ENCODE data around the gene PIGM.

The PIGM gene

DNA sequence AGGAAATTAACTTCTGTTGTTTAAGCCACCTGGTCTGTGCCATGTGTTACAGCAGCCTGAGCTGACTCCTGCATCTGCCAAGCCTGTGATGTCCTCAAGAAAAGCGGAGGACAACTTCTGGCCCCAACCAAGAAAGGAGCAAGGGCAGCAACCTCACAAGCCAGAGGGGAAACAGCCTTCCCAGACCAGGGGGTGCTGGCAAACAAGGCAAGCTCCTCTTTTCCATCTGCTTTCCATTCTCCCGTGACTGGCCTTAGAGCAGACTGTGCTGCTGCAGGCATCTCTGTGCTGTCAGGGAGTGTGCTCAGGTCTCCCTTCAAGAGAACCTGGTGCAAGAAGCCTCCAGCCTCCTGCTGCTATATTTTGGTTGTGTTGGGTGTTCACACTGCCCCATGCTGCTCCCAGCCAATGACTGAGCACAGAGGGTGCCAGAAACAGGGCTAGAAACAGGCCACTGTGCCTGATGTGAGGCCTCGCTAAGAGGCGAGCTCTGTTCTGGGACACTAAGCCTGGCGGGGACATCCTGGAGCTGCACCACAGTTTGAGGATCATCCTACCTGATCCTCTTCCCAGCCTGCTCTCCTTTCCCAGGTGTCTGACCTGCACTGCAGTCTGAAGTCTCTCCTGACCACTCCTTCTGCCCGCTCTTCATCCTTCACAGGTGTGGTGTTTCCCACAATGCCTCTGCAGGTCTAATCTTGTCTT lies 50.3 kb downstream of the PIGM start:
- no peak overlapping the region for H2AFZ ChIP-seq (ENCODE audit: low read depth, low read length)
- TF ChIP-seq, protein P1, sequence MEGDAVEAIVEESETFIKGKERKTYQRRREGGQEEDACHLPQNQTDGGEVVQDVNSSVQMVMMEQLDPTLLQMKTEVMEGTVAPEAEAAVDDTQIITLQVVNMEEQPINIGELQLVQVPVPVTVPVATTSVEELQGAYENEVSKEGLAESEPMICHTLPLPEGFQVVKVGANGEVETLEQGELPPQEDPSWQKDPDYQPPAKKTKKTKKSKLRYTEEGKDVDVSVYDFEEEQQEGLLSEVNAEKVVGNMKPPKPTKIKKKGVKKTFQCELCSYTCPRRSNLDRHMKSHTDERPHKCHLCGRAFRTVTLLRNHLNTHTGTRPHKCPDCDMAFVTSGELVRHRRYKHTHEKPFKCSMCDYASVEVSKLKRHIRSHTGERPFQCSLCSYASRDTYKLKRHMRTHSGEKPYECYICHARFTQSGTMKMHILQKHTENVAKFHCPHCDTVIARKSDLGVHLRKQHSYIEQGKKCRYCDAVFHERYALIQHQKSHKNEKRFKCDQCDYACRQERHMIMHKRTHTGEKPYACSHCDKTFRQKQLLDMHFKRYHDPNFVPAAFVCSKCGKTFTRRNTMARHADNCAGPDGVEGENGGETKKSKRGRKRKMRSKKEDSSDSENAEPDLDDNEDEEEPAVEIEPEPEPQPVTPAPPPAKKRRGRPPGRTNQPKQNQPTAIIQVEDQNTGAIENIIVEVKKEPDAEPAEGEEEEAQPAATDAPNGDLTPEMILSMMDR (IDR thresholded peaks at IDR 0.05; ENCODE audit: borderline replicate concordance, extremely low read depth, low read length, poor library complexity, severe bottlenecking): no peak
- TF ChIP-seq EZH2 (IDR thresholded peaks at IDR 0.05; ENCODE audit: borderline replicate concordance, low read depth, low read length, severe bottlenecking): no peak
- H3K27me3 ChIP-seq (ENCODE audit: insufficient read depth, low read length, poor library complexity): peaks cover 21% of the 10 kb centered on the region
- no peaks in the 10 kb centered on the region for H3K9me3 ChIP-seq (ENCODE audit: insufficient read depth, low read length, severe bottlenecking)
- ATAC-seq (ENCODE audit: insufficient read depth, low read depth): no peak
- H3K36me3 ChIP-seq (ENCODE audit: insufficient read depth, low read length): no peaks in the 10 kb centered on the region
- H3K4me3 ChIP-seq (ENCODE audit: low read depth in 1 of 2, low read length in 2 of 2): no peak overlapping the region
- no peak overlapping the region for H3K9ac ChIP-seq (ENCODE audit: low read depth, low read length)
- no peak overlapping the region for H3K27ac ChIP-seq (ENCODE audit: low read length)
- no peak for DNase-seq
- 0 out of 2 replicates have a peak, but pooled peaks cover 2% of the 10 kb centered on the region for H4K20me1 ChIP-seq (ENCODE audit: insufficient read depth, low read length)
- H3K4me1 ChIP-seq (ENCODE audit: insufficient read depth, low read length): no peaks in the 10 kb centered on the region
- no peaks in the 10 kb centered on the region for H3K79me2 ChIP-seq (ENCODE audit: insufficient read depth, low read length)
- H3K4me2 ChIP-seq (ENCODE audit: insufficient read depth, low read length): no peak overlapping the region

DNA sequence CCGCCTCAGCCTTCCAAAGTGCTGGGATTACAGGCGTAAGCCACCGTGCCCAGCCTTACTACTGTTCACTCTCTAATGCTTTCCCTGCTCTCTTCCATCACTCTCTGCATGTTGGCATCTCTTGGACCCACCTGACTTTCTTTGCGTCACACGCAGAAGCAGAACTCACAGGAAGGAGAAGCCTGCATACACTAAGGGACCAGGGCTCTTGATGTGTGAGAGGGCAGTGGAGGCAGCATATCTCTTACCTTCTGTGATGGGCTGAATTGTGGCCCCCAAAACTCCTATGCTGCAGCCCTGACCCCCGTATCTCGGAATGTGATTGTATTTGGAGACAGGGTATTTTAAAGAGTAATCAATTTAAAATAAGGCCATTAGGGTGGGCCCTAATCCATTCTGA lies 51.0 kb downstream of the PIGM start:
- H3K27ac ChIP-seq (ENCODE audit: low read length): no peak overlapping the region
- no peak for TF ChIP-seq EZH2 (IDR thresholded peaks at IDR 0.05; ENCODE audit: borderline replicate concordance, low read depth, low read length, severe bottlenecking)
- TF ChIP-seq, protein P1 (IDR thresholded peaks at IDR 0.05; ENCODE audit: borderline replicate concordance, extremely low read depth, low read length, poor library complexity, severe bottlenecking): no peak
- H3K4me3 ChIP-seq (ENCODE audit: low read depth in 1 of 2, low read length in 2 of 2): no peak overlapping the region
- ATAC-seq (ENCODE audit: insufficient read depth, low read depth) (no peak), DNase-seq (no peak)
- H3K27me3 ChIP-seq (ENCODE audit: insufficient read depth, low read length, poor library complexity): peaks cover 24% of the 10 kb centered on the region
- no peak overlapping the region for H3K4me2 ChIP-seq (ENCODE audit: insufficient read depth, low read length)
- no peaks in the 10 kb centered on the region for H3K79me2 ChIP-seq (ENCODE audit: insufficient read depth, low read length)
- H3K9ac ChIP-seq (ENCODE audit: low read depth, low read length): no peak overlapping the region
- H4K20me1 ChIP-seq (ENCODE audit: insufficient read depth, low read length): 0 out of 2 replicates have a peak, but pooled peaks cover 2% of the 10 kb centered on the region
- no peaks in the 10 kb centered on the region for H3K4me1 ChIP-seq (ENCODE audit: insufficient read depth, low read length)
- H3K9me3 ChIP-seq (ENCODE audit: insufficient read depth, low read length, severe bottlenecking): no peaks in the 10 kb centered on the region
- no peaks in the 10 kb centered on the region for H3K36me3 ChIP-seq (ENCODE audit: insufficient read depth, low read length)
- H2AFZ ChIP-seq (ENCODE audit: low read depth, low read length): no peak overlapping the region

DNA sequence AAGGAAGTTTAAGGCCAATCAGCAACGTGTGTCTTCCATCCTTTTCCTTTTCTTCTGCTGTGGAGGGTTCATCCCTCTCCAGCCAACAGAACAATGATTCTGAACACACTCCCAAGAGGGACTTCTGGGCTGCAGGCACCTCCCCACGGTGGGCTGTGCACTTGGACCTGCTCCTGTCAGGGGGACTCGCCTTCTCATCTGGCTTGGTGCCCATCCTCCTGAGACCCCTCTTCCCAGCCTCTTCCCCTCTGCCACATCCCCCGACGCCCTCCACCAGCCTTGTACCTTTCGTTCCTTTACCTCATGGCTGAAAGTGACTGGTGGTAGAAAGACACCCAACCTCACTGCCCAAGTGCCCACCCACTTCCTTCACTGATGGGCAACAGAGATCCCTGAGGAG lies 51.7 kb downstream of the PIGM start:
- Histone ChIP-seq H3K4me1 (ENCODE audit: insufficient read depth, low read length) (no peaks in the 10 kb centered on the region), H3K9ac (ENCODE audit: low read depth, low read length) (no peak overlapping the region), H3K79me2 (ENCODE audit: insufficient read depth, low read length) (no peaks in the 10 kb centered on the region), H3K9me3 (ENCODE audit: insufficient read depth, low read length, severe bottlenecking) (no peaks in the 10 kb centered on the region), H3K4me2 (ENCODE audit: insufficient read depth, low read length) (no peak overlapping the region), H4K20me1 (ENCODE audit: insufficient read depth, low read length) (0 out of 2 replicates have a peak, but pooled peaks cover 2% of the 10 kb centered on the region), H3K4me3 (ENCODE audit: low read depth in 1 of 2, low read length in 2 of 2) (no peak overlapping the region), H3K27ac (ENCODE audit: low read length) (no peak overlapping the region), H3K36me3 (ENCODE audit: insufficient read depth, low read length) (no peaks in the 10 kb centered on the region), H2AFZ (ENCODE audit: low read depth, low read length) (no peak overlapping the region), H3K27me3 (ENCODE audit: insufficient read depth, low read length, poor library complexity) (peaks cover 26% of the 10 kb centered on the region)
- DNase-seq (no peak), ATAC-seq (ENCODE audit: insufficient read depth, low read depth) (no peak)
- no peak for TF ChIP-seq EZH2 (IDR thresholded peaks at IDR 0.05; ENCODE audit: borderline replicate concordance, low read depth, low read length, severe bottlenecking)

DNA sequence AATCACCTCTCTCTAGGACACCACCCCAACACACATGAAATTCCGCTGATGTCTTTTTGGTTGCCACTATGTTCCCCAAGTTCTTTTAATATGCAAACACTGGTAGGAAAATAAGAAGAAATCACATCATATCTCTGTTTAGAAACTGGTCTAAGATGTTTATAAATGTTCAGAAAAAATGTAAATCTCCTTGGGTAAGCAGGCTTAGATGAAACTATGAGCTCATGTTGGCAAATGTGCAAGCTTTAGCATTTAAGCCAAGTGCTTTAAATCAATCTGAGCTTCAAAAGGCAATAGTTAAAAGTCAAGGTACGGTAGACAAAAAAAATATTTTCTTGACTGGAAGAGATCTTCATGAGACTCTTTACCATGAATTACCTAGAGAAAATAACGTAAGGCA lies 52.5 kb downstream of the PIGM start:
- no peak for TF ChIP-seq EZH2 (IDR thresholded peaks at IDR 0.05; ENCODE audit: borderline replicate concordance, low read depth, low read length, severe bottlenecking)
- TF ChIP-seq, protein P1 (IDR thresholded peaks at IDR 0.05; ENCODE audit: borderline replicate concordance, extremely low read depth, low read length, poor library complexity, severe bottlenecking): no peak
- no peak for ATAC-seq (ENCODE audit: insufficient read depth, low read depth)
- Histone ChIP-seq H3K9me3 (ENCODE audit: insufficient read depth, low read length, severe bottlenecking) (no peaks in the 10 kb centered on the region), H3K27me3 (ENCODE audit: insufficient read depth, low read length, poor library complexity) (peaks cover 32% of the 10 kb centered on the region), H3K9ac (ENCODE audit: low read depth, low read length) (no peak overlapping the region), H3K4me1 (ENCODE audit: insufficient read depth, low read length) (no peaks in the 10 kb centered on the region), H3K79me2 (ENCODE audit: insufficient read depth, low read length) (no peaks in the 10 kb centered on the region), H4K20me1 (ENCODE audit: insufficient read depth, low read length) (0 out of 2 replicates have a peak, but pooled peaks cover 2% of the 10 kb centered on the region), H3K4me2 (ENCODE audit: insufficient read depth, low read length) (no peak overlapping the region), H3K27ac (ENCODE audit: low read length) (no peak overlapping the region), H3K4me3 (ENCODE audit: low read depth in 1 of 2, low read length in 2 of 2) (no peak overlapping the region), H3K36me3 (ENCODE audit: insufficient read depth, low read length) (no peaks in the 10 kb centered on the region), H2AFZ (ENCODE audit: low read depth, low read length) (no peak overlapping the region)
- no peak for DNase-seq

All from DND-41 (cell line).